IMR-90 (cell line): Measurements from ENCODE around the gene SLC12A1. TPM values are rescaled to one million over a fixed set of nuclear protein-coding genes. Genes with fewer than 3 reads are reported as not detected.

Source experiments
- ATAC-seq: fragments of 200-7000 bp; cut with Tn5 transposase; 2 replicates; pipeline ENCODE4 v1.9.1; 2020; ENCODE audit warnings: low read depth, mild to moderate bottlenecking, moderate library complexity
- BruUV-seq: library from RNA; stranded (reverse); fragments of 400-500 nt; replicated peaks from 2 replicates; lab custom pipeline; 2021; lab: Mats Ljungman, UMichigan
- CTCF ChIA-PET: fragments of 300-600 bp; formaldehyde crosslinking; extraction: SDS; loops from one replicate; lab custom pipeline; 2021; ENCODE audit warnings: antibody characterized with exemption; lab: Yijun Ruan, JAX
- POLR2A ChIA-PET: fragments of 300-600 bp; sonication (Branson Sonifier 250); formaldehyde crosslinking; loops from one replicate; lab custom pipeline; 2022; ENCODE audit warnings: antibody characterized with exemption; ENCODE audit not compliant: unreplicated experiment; lab: Charles Lee
- DNase-seq: peaks from one replicate; pipeline ENCODE4 v3.0.0; 2013
- H2AFZ ChIP-seq: replicated peaks from 2 replicates; pipeline ENCODE3; 2013; ENCODE audit warnings: low read length, mild to moderate bottlenecking; ENCODE audit not compliant: poor library complexity
- H2AK5ac ChIP-seq: 2 replicates; pipeline ENCODE4 v1.6.1; 2013; ENCODE audit warnings: low read depth, low read length, inconsistent platforms
- H2AK9ac ChIP-seq: replicated peaks from 2 replicates; pipeline ENCODE3; 2013; ENCODE audit warnings: mild to moderate bottlenecking, low read depth, low read length, moderate library complexity; ENCODE audit not compliant: poor library complexity
- H2BK120ac ChIP-seq: 2 replicates; pipeline ENCODE4 v1.6.1; 2013; ENCODE audit warnings: low read depth, low read length, inconsistent platforms
- H2BK15ac ChIP-seq: 3 replicates; pipeline ENCODE4 v1.6.1; 2013; ENCODE audit warnings: low read depth, low read length, inconsistent platforms
- H2BK20ac ChIP-seq: 2 replicates; pipeline ENCODE4 v1.6.1; 2013; ENCODE audit warnings: low read depth, mild to moderate bottlenecking, inconsistent platforms, low read length, moderate library complexity
- H2BK5ac ChIP-seq: 2 replicates; pipeline ENCODE4 v1.6.1; 2013; ENCODE audit warnings: mild to moderate bottlenecking, low read depth, low read length, inconsistent platforms; ENCODE audit not compliant: poor library complexity, severe bottlenecking
- H3K14ac ChIP-seq: replicated peaks from 2 replicates; pipeline ENCODE4 v1.6.1; 2013; ENCODE audit warnings: low read depth, low read length, inconsistent platforms
- H3K18ac ChIP-seq: 2 replicates; pipeline ENCODE4 v1.6.1; 2013; ENCODE audit warnings: low read depth, low read length, control low read depth
- H3K23ac ChIP-seq: 2 replicates; pipeline ENCODE4 v1.6.1; 2013; ENCODE audit warnings: low read depth, low read length, inconsistent platforms
- H3K27ac ChIP-seq: 2 replicates; pipeline ENCODE4 v1.5.1; 2013; ENCODE audit warnings: mild to moderate bottlenecking, control low read depth, low read length; ENCODE audit not compliant: insufficient read depth
- H3K27me3 ChIP-seq: 2 replicates; pipeline ENCODE4 v1.6.1; 2013; ENCODE audit warnings: low read length; ENCODE audit not compliant: control insufficient read depth, insufficient read depth
- H3K36me3 ChIP-seq: 2 replicates; pipeline ENCODE4 v1.6.1; 2013; ENCODE audit warnings: low read length, mixed read lengths; ENCODE audit not compliant: control insufficient read depth, insufficient read depth
- H3K4ac ChIP-seq: 2 replicates; pipeline ENCODE4 v1.6.1; 2013; ENCODE audit warnings: low read depth, low read length, inconsistent platforms
- H3K4me1 ChIP-seq: 2 replicates; pipeline ENCODE4 v1.6.1; 2013; ENCODE audit warnings: low read length, mixed read lengths; ENCODE audit not compliant: control insufficient read depth, insufficient read depth
- H3K4me2 ChIP-seq: 2 replicates; pipeline ENCODE4 v1.6.1; 2013; ENCODE audit warnings: low read depth, mild to moderate bottlenecking, control low read depth, low read length, moderate library complexity
- H3K4me3 ChIP-seq: 2 replicates; pipeline ENCODE4 v1.5.1; 2013; ENCODE audit warnings: low read depth, mild to moderate bottlenecking, control low read depth, low read length, moderate library complexity; ENCODE audit not compliant: insufficient read depth
- H3K56ac ChIP-seq: 2 replicates; pipeline ENCODE4 v1.6.1; 2013; ENCODE audit warnings: low read length, inconsistent platforms; ENCODE audit not compliant: insufficient read depth; ENCODE audit errors: extremely low read depth
- H3K79me1 ChIP-seq, 2 experiments: 2 replicates each; pipeline ENCODE4 v1.6.1; 2013; ENCODE audit warnings: low read length in 2 of 2, inconsistent platforms in 1 of 2, low read depth in 1 of 2
- H3K9ac ChIP-seq: 2 replicates; pipeline ENCODE4 v1.6.1; 2013; ENCODE audit warnings: low read depth, low read length, control low read depth
- H3K9me1 ChIP-seq: 2 replicates; pipeline ENCODE4 v1.6.1; 2013; ENCODE audit warnings: low read length, inconsistent platforms; ENCODE audit not compliant: insufficient read depth
- H3K9me3 ChIP-seq: 2 replicates; pipeline ENCODE4 v1.6.1; 2013; ENCODE audit warnings: low read length; ENCODE audit not compliant: control insufficient read depth, insufficient read depth
- H4K20me1 ChIP-seq: 2 replicates; pipeline ENCODE4 v1.6.1; 2013; ENCODE audit warnings: low read length, inconsistent platforms; ENCODE audit not compliant: insufficient read depth
- H4K5ac ChIP-seq: 2 replicates; pipeline ENCODE4 v1.6.1; 2013; ENCODE audit warnings: mild to moderate bottlenecking, low read depth, low read length, control low read depth
- H4K8ac ChIP-seq, 2 experiments: 2 replicates each; pipeline ENCODE4 v1.6.1; 2013; ENCODE audit warnings: low read depth in 2 of 2, low read length in 2 of 2, control low read depth in 1 of 2, inconsistent platforms in 1 of 2
- H4K91ac ChIP-seq: 2 replicates; pipeline ENCODE4 v1.6.1; 2013; ENCODE audit warnings: low read depth, low read length, inconsistent platforms; ENCODE audit not compliant: insufficient read depth
- BHLHE40 ChIP-seq: fragments of 150-350 bp; IDR thresholded peaks from 2 replicates; pipeline ENCODE4 v1.6.1; 2016; ENCODE audit warnings: mild to moderate bottlenecking, low read depth, low read length
- CEBPB ChIP-seq: IDR thresholded peaks from 2 replicates; pipeline ENCODE4 v1.6.1; 2012; ENCODE audit warnings: low read depth, low read length, improper control_type of control experiment
- CHD1 ChIP-seq: IDR thresholded peaks from 2 replicates; pipeline ENCODE4 v1.6.1; 2012; ENCODE audit warnings: low read depth, low read length, improper control_type of control experiment
- FOS ChIP-seq: fragments of 150-350 bp; IDR thresholded peaks from 2 replicates; pipeline ENCODE4 v1.6.1; 2016; ENCODE audit warnings: low read depth, low read length
- MAFK ChIP-seq: IDR thresholded peaks from 2 replicates; pipeline ENCODE4 v1.6.1; 2012; ENCODE audit warnings: low read depth, low read length, improper control_type of control experiment
- MAZ ChIP-seq: IDR thresholded peaks from 2 replicates; pipeline ENCODE4 v1.6.1; 2012; ENCODE audit warnings: low read depth, mild to moderate bottlenecking, low read length, improper control_type of control experiment, moderate library complexity, borderline replicate concordance
- MXI1 ChIP-seq: IDR thresholded peaks from 2 replicates; pipeline ENCODE4 v1.6.1; 2012; ENCODE audit warnings: low read depth, mild to moderate bottlenecking, low read length, moderate library complexity, borderline replicate concordance
- NFE2L2 ChIP-seq: fragments of 150-350 bp; IDR thresholded peaks from 2 replicates; pipeline ENCODE4 v1.6.1; 2016; ENCODE audit warnings: low read depth, mild to moderate bottlenecking, low read length
- POLR2A ChIP-seq: IDR thresholded peaks from 2 replicates; pipeline ENCODE4 v1.6.1; 2012; ENCODE audit warnings: mild to moderate bottlenecking, low read depth, low read length
- RAD21 ChIP-seq: IDR thresholded peaks from 2 replicates; pipeline ENCODE4 v1.6.1; 2012; ENCODE audit warnings: low read length, improper control_type of control experiment
- RCOR1 ChIP-seq: IDR thresholded peaks from 2 replicates; pipeline ENCODE4 v1.6.1; 2012; ENCODE audit warnings: mild to moderate bottlenecking, low read length, improper control_type of control experiment; ENCODE audit not compliant: insufficient replicate concordance
- RFX5 ChIP-seq: IDR thresholded peaks from 2 replicates; pipeline ENCODE4 v1.8.0; 2012; ENCODE audit warnings: low read depth, mild to moderate bottlenecking, low read length, moderate library complexity
- SMC3 ChIP-seq: fragments of 150-350 bp; IDR thresholded peaks from 2 replicates; pipeline ENCODE4 v1.6.1; 2016; ENCODE audit warnings: low read depth, mild to moderate bottlenecking, antibody characterized with exemption, low read length, moderate library complexity
- WGBS, 2 experiments: methylation state at CpG; one replicate each; pipeline versions ENCODE4 v1.1.5 to v1.1.7; 2013; ENCODE audit warnings: missing lambda C conversion rate in 2 of 2; ENCODE audit not compliant: insufficient read length in 1 of 2; ENCODE audit errors: extremely low coverage in 2 of 2; 5-methylcytosine and 5-hydroxymethylcytosine counted together
- dilution Hi-C: fragments of 300-500 bp; cut with HindIII; formaldehyde crosslinking; loops from one replicate; pipeline ENCODE4 v1.14.3; 2018; ENCODE audit warnings: low sequenced_read_pairs; ENCODE audit not compliant: unreplicated experiment
- in situ Hi-C: fragments of 300-500 bp; cut with MboI; formaldehyde crosslinking; loops from 3 replicates; pipeline ENCODE4 v1.14.3; 2019; ENCODE audit warnings: low sequenced_read_pairs, inconsistent platforms, mixed read lengths
- intact Hi-C: fragments of 100-400 bp; cut with micrococcal nuclease; formaldehyde crosslinking; loops from 2 replicates; pipeline ENCODE4 v1.10.0; 2022
- polyA plus RNA-seq, 3 experiments: library from polyadenylated mRNA; depleted of rRNA; stranded (reverse); fragments of >200 nt; gene quantifications; 2 replicates each; pipeline ENCODE4 v1.2.3, GENCODE V29; 2012; ENCODE audit warnings: low replicate concordance in 1 of 3
- total RNA-seq: library from RNA; depleted of rRNA; stranded (reverse); fragments of >200 nt; gene quantifications from 2 replicates; pipeline ENCODE4 v1.2.3, GENCODE V29; 2012
- TF ChIP-seq, protein P1 (sequence below): fragments of 150-350 bp; IDR thresholded peaks from 2 replicates; pipeline ENCODE4 v1.6.1; 2016; ENCODE audit warnings: low read depth, mild to moderate bottlenecking, low read length, moderate library complexity, borderline replicate concordance
- TF ChIP-seq, protein P2 (sequence below): conservative IDR thresholded peaks from 2 replicates; pipeline ENCODE4 v1.5.1; 2012; ENCODE audit warnings: mild to moderate bottlenecking, low read depth, low read length, improper control_type of control experiment
- TF ChIP-seq, protein P3 (sequence below): fragments of 150-350 bp; IDR thresholded peaks from 2 replicates; pipeline ENCODE4 v1.6.1; 2017; ENCODE audit warnings: mild to moderate bottlenecking, antibody characterized with exemption, low read length, low read depth

SLC12A1 gene
- total and polyA plus RNA-seq, 2 of the 4 experiments (the other 2 are of a cell fraction): not detected

DNA sequence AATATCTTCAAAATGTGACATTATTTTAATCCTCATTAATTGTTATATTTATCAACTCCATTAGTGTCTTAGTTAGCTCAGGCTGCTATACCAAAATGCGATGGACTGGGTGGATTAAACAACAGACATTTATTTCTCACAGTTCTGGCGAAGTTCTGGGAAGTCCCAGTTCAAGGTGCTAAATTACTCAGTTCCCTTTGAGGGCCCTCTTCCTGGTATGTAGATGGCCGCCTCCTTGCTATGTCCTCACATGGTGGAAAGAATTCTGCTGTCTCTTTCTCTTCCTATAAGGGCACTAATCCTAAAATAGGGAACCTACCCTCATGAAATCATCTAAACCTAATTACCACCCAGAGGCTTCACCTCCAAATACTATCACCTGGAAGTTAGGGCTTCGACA lies 86.4 kb downstream of the SLC12A1 start:
- dilution Hi-C loops (no loop called here), intact Hi-C loops (no loop called here), in situ Hi-C loops (no loop called here)
- Histone ChIP-seq H3K27me3 (peaks cover 4% of the 10 kb centered on the region), H4K20me1 (no peaks in the 10 kb centered on the region), H3K27ac (no peak overlapping the region), H2AFZ (no peak overlapping the region), H4K8ac (no peak overlapping the region), H3K9ac (no peak overlapping the region), H2BK20ac (no peak overlapping the region), H4K5ac (no peak overlapping the region), H3K4ac (no peak overlapping the region), H2BK15ac (no peak overlapping the region), H2AK5ac (no peak overlapping the region), H2BK5ac (no peak overlapping the region), H2AK9ac (no peak overlapping the region), H3K18ac (no peak overlapping the region), H3K4me3 (no peak overlapping the region), H3K79me1 (no peaks in the 10 kb centered on the region), H3K56ac (no peak overlapping the region), H3K9me1 (no peaks in the 10 kb centered on the region; the same call in 1 of the 2 replicates), H3K4me1 (no peaks in the 10 kb centered on the region), H3K4me2 (no peak overlapping the region), H3K23ac (no peak overlapping the region), H3K14ac (no peak overlapping the region), H4K91ac (no peak overlapping the region), H3K9me3 (no peaks in the 10 kb centered on the region), H3K36me3 (no peaks in the 10 kb centered on the region), H2BK120ac (no peak overlapping the region)
- ChIA-PET CTCF (interaction anchor here (1.2 kb wide), 1 partner anchor 18 kb away, joined by 6 read pairs; no protein-coding TSS in a partner anchor), POLR2A (no interaction called here)
- BruUV-seq: no TSS peak
- TF ChIP-seq, protein P1, sequence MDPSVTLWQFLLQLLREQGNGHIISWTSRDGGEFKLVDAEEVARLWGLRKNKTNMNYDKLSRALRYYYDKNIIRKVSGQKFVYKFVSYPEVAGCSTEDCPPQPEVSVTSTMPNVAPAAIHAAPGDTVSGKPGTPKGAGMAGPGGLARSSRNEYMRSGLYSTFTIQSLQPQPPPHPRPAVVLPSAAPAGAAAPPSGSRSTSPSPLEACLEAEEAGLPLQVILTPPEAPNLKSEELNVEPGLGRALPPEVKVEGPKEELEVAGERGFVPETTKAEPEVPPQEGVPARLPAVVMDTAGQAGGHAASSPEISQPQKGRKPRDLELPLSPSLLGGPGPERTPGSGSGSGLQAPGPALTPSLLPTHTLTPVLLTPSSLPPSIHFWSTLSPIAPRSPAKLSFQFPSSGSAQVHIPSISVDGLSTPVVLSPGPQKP: no peak
- TF ChIP-seq MAFK (no peak), SMC3 (no peak), NFE2L2 (no peak), BHLHE40 (no peak), RCOR1 (no peak), POLR2A (no peak), RFX5 (no peak), CHD1 (no peak), MAZ (no peak), MXI1 (no peak), CEBPB (no peak), FOS (no peak), RAD21 (no peak)
- TF ChIP-seq, protein P2, sequence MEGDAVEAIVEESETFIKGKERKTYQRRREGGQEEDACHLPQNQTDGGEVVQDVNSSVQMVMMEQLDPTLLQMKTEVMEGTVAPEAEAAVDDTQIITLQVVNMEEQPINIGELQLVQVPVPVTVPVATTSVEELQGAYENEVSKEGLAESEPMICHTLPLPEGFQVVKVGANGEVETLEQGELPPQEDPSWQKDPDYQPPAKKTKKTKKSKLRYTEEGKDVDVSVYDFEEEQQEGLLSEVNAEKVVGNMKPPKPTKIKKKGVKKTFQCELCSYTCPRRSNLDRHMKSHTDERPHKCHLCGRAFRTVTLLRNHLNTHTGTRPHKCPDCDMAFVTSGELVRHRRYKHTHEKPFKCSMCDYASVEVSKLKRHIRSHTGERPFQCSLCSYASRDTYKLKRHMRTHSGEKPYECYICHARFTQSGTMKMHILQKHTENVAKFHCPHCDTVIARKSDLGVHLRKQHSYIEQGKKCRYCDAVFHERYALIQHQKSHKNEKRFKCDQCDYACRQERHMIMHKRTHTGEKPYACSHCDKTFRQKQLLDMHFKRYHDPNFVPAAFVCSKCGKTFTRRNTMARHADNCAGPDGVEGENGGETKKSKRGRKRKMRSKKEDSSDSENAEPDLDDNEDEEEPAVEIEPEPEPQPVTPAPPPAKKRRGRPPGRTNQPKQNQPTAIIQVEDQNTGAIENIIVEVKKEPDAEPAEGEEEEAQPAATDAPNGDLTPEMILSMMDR: no peak
- TF ChIP-seq, protein P3, sequence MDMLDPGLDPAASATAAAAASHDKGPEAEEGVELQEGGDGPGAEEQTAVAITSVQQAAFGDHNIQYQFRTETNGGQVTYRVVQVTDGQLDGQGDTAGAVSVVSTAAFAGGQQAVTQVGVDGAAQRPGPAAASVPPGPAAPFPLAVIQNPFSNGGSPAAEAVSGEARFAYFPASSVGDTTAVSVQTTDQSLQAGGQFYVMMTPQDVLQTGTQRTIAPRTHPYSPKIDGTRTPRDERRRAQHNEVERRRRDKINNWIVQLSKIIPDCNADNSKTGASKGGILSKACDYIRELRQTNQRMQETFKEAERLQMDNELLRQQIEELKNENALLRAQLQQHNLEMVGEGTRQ: no peak
- ATAC-seq: no peak
- WGBS, 2 experiments: no CpG with 5 or more reads among the region's 4 CpGs
- DNase-seq: no peak
